ENCODE results near the gene ELOVL7.
"Not testable (repeated sequence)": the region's sequence is repeated elsewhere in the genome, so short reads cannot be mapped to it uniquely, and the experiment has no call there.

The ELOVL7 gene

DNA sequence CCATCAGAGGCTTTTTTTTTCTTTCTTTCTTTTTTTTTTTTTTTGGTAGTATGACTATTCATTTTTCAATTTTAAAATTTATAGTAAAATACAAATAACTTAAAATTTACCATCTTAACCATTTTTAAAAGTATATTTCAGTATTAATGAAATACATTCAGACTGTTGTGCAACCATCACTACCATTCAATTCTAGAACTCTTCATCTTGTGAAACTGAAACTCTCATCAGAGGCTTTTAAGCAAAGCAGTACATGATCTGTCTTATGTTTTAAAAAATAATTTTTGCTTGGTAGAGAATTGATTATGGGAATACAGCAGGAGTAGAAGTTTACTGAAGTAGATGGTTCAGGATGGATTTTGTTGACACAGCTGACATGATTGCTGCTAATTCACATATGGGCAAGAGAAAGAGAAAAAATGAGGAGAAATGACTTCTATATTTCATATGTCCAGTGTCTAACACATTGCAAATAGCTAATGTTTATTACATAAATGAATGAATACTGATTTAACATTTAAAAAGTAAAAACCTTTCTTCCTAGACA is 13.4 kb downstream of the ELOVL7 start:
- no peak for DNase-seq (ENCODE audit: low read depth in 2 of 2)

DNA sequence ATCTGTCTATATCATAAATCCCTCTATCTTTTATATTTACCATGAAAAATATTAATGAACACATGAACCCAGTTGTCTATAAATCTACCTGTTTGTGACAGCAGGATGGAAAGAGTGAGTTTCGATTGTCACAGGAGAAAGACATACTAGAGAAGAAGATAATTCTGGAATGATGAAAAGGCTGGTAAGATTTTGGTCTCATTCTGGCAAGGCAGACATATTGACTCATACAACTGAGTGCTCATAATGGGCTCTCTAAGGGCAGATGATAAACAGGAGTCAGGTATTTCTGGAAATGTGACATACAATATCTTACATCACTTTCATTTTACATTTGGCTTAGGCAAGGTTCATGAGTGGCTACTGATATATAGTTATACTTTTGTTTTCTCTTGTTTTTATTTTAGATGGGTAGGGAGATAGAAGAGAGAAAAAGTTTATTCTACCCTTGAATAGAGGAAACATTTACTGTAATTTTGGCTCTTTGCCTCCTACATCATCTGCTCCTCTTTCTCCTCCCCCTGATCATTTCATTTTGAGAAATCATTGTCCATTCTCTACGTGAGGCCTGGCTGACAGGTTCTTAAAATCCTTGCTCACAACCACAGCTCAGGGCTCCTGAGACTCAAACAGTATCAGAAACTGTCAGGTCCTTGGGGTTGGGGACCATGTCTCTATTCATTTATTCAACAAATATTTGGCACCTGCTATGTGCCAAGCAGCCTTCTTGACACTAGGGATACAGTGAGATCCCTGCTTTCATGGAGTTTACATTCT is 14.4 kb downstream of the ELOVL7 start:
- no peak for DNase-seq (ENCODE audit: low read depth in 2 of 2)

DNA sequence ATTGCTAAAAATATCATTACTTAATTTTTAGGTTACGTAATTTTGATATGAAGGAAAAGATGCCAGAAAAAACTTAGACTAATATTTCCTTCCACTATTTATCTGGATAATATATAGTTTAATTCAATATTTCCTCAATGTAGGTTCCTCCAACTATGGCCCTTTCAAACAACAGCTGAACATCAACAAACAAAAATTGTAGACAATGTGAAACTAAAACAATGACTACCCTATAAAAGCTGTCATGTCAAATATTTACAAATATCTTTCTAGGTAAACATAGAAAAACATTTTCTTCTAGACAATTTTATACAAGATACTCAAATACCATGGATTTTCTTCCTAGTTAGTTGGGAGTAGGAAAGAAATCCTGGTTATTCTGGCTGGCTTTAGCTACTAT is 16.9 kb downstream of the ELOVL7 start:
- no peak for DNase-seq (ENCODE audit: low read depth in 2 of 2)

DNA sequence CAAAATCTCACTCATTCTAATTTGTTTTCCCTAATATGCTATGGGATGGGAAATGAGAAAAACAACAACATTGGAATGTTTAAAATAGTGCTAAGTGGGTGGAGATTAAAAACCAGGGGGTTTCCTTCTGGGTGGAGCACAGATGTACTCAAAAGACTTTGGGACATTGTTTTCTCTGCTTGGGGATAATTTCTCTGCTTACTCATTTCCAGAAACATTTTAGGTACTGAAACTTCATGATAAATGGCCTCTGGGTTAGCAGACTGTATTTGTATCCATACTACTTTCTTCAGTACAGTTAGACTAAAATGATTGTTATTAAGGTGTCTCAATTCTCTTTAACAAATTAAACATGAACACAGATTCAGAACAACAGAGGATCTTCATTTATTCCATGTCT is 17.4 kb downstream of the ELOVL7 start:
- no peak for DNase-seq (ENCODE audit: low read depth in 2 of 2)

DNA sequence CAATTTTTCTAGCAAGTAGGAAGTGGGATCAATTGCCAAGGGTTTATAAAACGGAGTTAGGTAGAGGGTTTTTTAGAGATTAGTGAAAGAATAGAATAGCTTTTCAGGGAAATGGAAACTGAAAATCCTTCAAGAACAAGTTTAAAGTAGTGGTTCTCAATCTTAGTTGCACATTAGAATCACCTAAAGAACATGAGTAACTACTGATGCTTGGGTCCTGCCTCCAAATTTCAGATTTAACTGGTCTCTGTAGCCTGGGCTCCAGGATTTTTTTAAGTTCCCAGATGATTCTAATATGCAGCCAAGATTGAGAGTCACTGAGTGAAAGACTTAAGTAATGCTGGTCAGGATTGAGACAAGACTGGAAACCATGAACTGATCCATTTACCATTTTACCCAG is 20.5 kb downstream of the ELOVL7 start:
- no peak for DNase-seq (ENCODE audit: low read depth in 2 of 2)

DNA sequence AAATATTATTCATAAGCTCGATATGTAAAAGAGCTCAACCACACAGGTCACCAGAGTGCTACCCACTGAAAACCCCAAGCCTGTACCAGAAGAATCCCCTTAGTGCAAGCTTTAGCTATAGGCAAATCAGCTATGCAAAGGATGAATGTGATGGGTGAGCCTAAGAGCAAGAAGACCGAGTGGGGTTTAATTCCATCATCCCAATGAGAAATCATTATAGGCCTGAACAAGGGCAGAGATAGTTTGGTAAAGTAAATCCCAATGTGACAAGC is 21.8 kb downstream of the ELOVL7 start:
- no peak for DNase-seq (ENCODE audit: low read depth in 2 of 2)

DNA sequence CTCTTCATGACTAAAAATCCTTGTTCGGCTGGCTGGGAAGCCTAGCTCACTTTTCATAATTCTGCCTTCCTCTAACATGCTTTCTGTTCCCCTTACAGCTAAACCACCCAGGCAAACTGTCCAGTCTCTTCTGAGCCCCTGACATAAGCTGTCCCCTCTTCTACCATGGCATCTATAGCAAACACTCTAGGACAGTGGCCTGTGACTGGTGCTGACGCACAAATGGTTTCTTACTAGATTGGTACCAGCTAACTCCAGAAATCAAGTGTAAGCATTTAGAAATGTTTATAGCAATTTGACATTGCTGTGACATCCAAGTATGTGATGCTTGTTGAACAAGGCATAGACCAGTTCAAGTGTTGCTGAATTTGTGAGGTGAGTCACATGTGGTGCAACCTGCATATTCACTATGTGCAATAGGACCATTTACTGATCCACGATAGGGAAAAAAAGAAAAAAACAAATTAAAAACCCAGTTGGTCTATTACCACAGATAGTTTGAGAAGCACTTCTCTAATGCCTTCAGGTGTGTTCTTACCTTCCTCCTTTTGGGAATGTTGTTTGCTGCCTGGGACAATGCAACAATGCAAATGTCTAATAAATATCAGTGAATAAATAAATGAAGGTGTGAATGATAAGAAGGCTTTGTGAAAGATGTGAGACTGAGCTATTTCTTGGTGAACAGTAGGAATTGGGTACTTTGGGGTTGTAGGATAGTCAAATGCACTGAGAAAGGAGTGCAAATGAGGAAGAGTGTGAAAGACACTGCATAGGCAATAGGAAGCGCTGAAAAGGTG is 22.4 kb downstream of the ELOVL7 start:
- DNase-seq (ENCODE audit: low read depth in 2 of 2), result no peak

DNA sequence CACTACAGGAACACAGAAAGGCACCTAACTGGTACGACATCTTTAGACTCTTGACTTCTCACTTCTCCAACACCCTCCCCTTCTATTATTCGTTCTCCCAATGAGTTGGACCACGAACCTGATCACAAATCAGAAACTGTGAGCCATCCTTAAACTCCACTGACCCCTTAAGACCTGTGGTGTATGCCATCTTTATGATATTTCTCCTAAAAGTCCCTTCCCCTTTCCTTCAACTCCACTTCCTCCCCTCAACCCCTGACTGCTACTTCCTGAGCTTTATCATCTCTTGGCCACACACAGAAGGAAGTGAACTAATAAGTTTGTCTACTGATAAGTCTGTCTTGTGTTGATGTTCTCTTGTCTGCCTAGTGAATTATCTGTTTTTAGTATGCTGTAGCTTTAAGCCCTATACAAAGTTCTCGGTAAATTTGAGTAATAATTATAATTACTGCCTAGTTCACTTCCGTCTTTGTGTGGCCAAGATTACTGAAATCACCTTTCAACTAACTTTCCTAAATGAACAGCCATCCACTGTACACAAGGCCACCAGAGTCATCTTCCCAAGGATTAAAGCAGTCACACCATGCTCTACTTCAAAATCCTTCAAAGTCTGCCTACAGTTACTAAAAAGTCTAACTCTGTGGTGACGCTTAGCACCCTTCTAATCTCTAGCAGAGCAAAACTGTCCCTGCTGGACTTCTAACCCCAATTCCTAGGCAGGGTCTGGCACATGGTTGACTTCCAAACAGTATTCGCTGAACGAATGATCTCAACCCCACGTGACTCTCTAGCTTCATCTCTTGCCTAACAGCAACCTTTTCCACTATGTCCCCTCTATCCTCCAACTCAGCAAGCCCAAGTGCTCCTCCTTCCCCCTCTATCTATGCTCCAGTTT is 23.2 kb downstream of the ELOVL7 start:
- DNase-seq (ENCODE audit: low read depth in 2 of 2), result no peak

DNA sequence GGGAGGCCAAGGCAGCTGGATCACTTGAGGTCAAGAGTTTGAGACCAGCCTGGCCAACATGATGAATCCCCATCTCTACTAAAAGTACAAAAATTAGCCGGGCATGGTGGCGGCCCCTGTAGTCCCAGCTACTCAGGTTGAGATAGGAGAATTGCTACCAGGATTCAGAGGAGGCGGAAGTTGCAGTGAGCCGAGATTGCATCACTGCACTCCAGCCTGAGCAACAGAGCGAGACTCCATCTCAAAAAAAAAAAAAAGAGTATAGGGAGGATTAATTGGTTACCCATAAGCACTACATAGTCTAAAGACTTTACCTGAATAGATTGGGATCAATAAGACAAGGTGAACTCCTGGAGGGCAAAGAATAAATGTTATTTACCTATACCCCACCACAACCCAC is 27.9 kb downstream of the ELOVL7 start:
- DNase-seq (ENCODE audit: low read depth in 2 of 2), result not testable (repeated sequence)

DNA sequence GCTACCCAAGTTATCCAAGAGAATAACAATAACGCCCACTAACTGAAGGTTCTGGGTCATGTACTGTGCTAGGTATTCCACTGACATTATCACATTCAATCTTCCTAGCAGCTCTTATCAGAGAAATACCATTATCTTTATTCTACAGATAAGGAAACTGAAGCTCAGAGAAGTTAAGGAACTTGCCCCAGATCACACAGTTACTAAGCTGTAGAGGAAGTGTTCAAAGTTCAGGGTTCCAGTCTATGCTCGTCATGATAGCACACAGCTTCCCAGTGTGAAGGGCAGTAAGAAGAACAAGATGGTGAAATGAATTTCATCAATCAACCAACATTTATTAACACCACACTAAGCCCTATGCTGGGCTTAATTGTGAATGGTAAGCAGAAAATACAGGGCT is 29.6 kb downstream of the ELOVL7 start:
- DNase-seq (ENCODE audit: low read depth in 2 of 2), result no peak

DNA sequence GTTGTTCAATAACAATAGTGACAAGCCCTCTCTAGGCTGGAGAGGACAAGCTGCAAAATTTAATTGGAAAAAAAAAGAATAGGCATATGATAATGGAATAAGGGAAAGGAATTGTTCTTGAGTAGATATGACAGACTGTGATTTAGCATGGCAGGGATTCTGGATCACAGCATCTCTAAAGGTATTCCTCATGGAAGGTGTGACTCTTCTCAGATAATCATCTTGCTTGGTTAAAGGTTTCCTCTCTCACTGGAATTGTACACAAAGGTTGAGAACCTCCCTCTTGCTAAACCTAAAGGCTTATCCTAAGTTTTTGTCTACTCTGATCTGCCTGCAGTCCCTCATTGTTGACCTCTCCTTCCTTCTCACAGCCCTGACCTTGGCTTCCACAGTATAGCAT is 31.6 kb downstream of the ELOVL7 start:
- no peak for DNase-seq (ENCODE audit: low read depth in 2 of 2)

DNA sequence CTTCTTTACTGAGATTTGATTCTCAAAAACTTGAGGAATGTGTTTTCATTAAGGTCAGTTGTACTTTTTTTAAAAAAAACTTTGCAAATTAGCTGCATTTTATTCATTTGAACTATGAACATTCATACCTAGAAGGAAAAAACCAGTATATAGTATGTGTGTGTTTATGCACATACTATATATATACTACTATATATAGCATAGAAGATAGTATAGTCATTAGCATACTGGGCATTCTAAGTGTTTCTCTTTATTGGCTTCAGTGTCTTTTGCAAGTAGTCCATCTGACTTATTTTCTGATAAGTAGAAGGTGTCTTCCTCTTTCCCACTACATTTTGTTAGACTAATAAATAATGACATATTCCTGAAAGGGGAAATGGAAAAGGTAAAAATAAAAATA is 33.0 kb downstream of the ELOVL7 start:
- no peak for DNase-seq (ENCODE audit: low read depth in 2 of 2)

DNA sequence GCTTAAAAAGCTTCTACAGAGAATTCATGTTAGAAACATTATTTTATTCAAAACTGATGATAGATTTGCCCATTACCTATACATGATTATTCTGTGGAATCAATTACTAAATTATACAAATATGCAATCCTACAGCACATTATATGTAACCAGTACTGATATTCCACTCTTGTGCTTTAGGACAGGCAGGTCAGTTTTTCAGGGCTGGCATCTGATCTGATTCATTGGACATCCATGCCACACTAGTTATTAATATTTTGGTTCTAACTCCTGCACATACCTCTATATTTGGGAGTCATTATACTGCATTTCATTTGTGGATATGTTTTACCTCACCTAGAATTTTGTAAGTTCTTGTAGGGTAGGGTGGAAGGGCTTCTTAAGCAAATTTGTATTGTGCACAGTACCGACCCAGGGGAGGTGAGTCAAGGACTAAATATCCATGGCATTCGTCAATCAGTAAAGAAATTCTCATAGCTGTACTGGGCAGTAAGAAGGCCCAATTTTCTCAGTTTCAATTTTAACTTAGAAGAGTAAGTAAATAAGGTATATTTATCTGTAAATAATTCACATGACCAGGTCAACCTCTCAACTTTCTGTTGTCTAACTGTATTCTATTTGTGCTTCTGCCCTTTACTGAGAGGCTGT is 33.5 kb downstream of the ELOVL7 start:
- DNase-seq (ENCODE audit: low read depth in 2 of 2), result no peak

DNA sequence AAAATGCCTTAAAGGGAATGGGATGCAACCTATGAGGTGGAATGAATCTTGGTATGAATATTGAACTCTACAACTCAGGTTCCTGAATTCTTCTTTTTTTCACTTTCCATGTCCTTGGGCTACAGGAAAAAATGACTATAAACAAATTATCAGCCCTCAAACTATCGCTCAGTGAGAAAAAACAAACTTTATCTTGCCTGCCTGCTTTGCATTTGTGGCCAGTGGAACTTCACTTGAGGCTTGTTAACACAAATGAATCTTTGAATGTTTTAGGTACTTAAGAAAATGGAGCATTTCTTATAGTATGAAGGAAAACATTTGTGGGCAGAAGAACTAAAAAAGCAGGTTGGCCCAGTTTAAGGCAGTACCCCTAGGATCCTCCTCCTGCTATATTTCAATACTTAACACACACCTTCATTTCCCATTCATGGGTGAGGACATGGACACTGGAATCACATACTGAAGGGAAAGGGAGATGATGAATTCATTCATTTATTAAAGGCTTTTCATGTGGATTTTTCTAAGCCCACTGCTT is 34.1 kb downstream of the ELOVL7 start:
- no peak for DNase-seq (ENCODE audit: low read depth in 2 of 2)

DNA sequence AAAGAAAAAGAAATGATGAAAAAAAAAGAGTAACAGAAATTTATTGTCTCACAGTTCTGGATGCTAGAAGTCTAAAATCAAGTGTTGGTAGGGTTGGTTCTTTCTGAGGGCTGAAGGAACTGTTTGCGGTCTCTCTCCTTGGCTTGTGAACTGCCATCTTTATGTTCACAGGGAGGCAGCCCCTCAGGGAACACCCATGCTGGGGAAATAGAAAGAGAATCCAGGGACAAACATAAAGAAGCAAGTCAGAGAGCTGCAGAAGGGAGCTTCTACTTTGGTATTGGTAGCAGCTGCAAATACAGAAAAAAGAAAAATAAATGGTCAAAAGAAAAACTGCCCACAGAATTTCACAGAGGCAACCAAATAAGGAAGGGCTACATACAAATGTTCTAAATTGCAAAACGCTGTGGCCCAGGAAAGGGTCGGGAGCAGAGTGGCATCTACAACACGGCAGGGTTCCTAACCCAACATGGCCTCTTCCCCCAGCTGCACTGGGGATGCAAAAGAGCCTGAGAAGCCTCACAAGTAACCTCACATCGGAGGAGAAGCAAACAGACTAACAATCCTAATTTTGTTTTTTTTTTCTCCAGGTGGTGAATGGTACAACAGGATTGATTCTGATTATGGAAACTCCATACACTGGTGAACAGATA is 37.4 kb downstream of the ELOVL7 start:
- DNase-seq (ENCODE audit: low read depth in 2 of 2), result no peak

DNA sequence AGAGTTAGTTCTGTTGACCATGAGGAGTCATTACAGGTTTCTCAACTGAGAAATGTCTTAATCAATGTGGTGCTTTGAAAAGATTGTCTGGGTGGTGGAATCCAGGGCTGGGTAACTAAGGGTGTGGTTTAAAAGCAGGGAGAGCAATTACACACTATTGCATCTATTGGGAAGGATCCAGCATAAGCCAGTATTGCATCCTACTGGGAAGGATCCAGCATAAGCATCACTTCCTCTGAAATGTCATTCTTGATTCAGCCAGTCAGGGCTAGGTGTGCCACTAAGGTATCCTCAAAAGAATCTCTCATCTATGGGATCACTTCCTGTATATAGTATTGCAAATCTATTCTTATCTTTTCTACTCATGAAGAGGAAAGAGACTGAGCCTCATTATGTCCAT is 38.6 kb downstream of the ELOVL7 start:
- DNase-seq (ENCODE audit: low read depth in 2 of 2), result no peak

DNA sequence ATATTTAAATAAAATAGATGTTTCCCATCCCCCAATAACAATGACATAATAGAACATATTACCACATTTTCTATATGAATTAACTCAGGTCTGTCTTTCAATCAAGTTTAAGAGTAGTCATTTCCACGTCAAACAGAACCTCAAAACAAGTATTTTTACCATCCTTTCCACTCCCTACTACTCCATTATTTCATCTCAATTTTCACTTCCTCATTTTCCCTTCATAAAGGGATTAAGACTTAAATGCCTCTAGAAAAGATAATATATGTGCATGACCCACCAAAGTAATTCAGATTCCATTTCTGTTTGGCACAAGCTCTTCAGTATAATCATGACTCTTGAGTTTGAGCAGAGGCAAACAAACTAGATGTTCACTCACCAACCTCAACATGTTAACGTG is 40.4 kb downstream of the ELOVL7 start:
- DNase-seq (ENCODE audit: low read depth in 2 of 2), result no peak

DNA sequence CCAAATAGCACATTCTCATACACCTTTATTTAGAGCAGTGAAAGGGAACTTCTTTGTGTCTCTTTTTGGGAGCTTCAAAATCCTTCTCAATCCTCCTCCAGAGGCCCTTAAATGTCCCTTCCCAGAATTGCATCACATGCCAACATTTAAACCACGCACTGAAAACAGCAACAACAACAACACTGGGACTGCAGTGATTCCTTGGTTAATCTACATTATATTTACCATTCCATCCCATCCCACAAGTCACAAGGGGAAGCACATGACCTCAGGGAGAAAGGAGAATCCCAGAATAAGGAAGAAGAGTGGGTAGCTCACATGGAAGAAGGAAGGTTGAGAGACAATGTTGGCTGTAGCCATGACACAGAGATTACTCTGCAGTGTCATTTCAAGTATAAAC is 41.1 kb downstream of the ELOVL7 start:
- DNase-seq (ENCODE audit: low read depth in 2 of 2), result no peak

DNA sequence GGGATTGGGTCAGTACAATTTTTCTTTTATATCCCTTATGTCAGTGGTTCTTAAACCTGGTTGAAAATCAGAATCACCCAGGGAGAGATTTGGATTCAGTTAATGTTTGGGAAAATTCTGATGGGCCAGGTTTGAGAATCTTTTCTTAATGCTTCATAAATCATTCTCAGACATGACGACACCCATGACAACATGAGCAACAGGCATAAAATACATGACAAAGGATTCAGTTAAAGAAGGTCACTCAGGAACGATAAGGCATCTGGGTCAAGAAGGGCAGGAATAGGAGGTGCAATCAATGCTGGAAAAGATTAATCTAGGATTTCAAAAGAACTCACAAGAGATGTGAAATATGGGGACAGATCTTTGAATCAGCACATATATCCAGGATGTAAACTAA is 41.8 kb downstream of the ELOVL7 start:
- DNase-seq (ENCODE audit: low read depth in 2 of 2), result no peak

DNA sequence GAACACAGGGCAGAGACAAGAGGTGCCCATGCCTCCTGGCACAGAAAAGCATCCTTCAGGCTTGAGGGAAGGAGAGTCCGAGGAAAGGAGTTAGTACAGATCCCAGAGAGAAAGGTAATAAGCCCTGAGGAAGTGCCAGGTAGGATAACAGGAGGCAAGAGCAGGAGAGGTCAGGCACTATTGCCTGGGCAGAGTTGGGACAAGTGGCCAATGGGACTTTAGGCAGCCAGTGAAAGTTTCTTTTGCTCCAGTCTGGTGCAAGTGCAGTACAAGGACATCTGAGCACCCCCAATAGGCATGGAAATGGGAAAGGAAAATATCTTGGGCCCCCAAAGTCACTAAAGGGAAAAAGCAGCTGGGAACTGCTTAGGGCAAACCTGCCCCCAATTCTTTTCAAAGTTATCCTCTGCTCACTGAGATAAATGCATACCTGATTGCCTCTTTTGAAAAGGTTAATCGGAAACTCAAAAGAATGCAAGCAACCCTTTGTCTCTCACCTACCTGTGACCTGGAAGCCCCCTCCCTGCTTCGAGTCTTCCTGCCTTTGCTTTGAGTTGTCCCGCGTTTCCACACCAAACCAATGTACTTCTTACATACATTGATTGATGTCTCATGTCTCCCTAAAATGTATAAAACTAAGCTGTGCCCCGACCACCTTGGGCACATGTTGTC is 46.5 kb downstream of the ELOVL7 start:
- DNase-seq (ENCODE audit: low read depth in 2 of 2), result no peak
